Heart left ventricle (tissue), 16 donors: ENCODE data around the gene FAM133A. TPM values are rescaled to one million over a fixed set of nuclear protein-coding genes. Genes with fewer than 3 reads are reported as not detected.

Experiments
- ATAC-seq, 4 donors: fragments of 200-7000 bp; cut with Tn5 transposase; one replicate each; pipeline ENCODE4 v1.9.1; 2020 to 2022; ENCODE audit warnings: moderate library complexity in 4 of 4, mild to moderate bottlenecking in 3 of 4, moderate number of reproducible peaks in 1 of 4
- DNase-seq, 5 donors: peaks; one replicate each; pipeline ENCODE4 v3.0.0-alpha.2; 2020
- H3K27ac ChIP-seq, 12 donors: fragments of 200-600 bp; sonication (generic) in 4 of 12; one replicate each; pipeline versions ENCODE4 v1.5.0 to v1.8.0; 2016 to 2022; ENCODE audit warnings: mild to moderate bottlenecking in 2 of 12
- H3K27me3 ChIP-seq, 9 donors: fragments of 200-600 bp; sonication (generic) in 2 of 9; one replicate each; pipeline versions ENCODE4 v1.5.1 to v1.8.0; 2016 to 2022; ENCODE audit warnings: mild to moderate bottlenecking in 3 of 9
- H3K36me3 ChIP-seq, 9 donors: fragments of 200-600 bp; sonication (generic) in 2 of 9; one replicate each; pipeline versions ENCODE4 v1.5.0 to v1.8.0; 2018 to 2022; ENCODE audit warnings: mild to moderate bottlenecking in 2 of 9
- H3K4me1 ChIP-seq, 12 donors: fragments of 200-600 bp; sonication (generic) in 4 of 12; one replicate each; pipeline versions ENCODE4 v1.5.0 to v1.8.0; 2016 to 2022; ENCODE audit warnings: mild to moderate bottlenecking in 3 of 12
- H3K4me3 ChIP-seq, 12 donors: fragments of 200-600 bp; sonication (generic) in 4 of 12; one replicate each; pipeline versions ENCODE4 v1.5.0 to v1.8.0; 2017 to 2022; ENCODE audit warnings: mild to moderate bottlenecking in 9 of 12, moderate library complexity in 4 of 12
- H3K9me3 ChIP-seq, 12 donors: fragments of 200-600 bp; sonication (generic) in 4 of 12; one replicate each; pipeline versions ENCODE4 v1.5.0 to v1.8.0; 2016 to 2022; ENCODE audit warnings: mild to moderate bottlenecking in 1 of 12
- POLR2A ChIP-seq, 2 donors: fragments of 450-650 bp; IDR thresholded peaks; one replicate each; pipeline ENCODE4 v1.6.1; 2017; ENCODE audit warnings: antibody characterized with exemption in 2 of 2, mild to moderate bottlenecking in 2 of 2, moderate library complexity in 2 of 2
- WGBS, 4 donors: extraction: QIAGEN DNeasy Blood & Tissue Kit in 2 of 4; methylation state at CpG; one replicate each; pipeline versions ENCODE4 v1.1.5 to v1.1.7; 2013 to 2018; 5-methylcytosine and 5-hydroxymethylcytosine counted together
- intact Hi-C, 10 donors: fragments of 100-400 bp; cut with DNase I; formaldehyde crosslinking; loops; one replicate each; pipeline versions ENCODE4 v1.11.1 to v1.14.2; 2022
- polyA plus RNA-seq, 2 donors: library from polyadenylated mRNA; stranded (reverse); fragments of 200-250 nt; gene quantifications; one replicate each; pipeline ENCODE4 v1.2.3, GENCODE V29; 2013
- total RNA-seq, 9 donors: library from RNA; depleted of rRNA in 2 of 9; stranded (reverse); fragments of >200 nt in 2 of 9; fragmentation: NEBNext Ultra II Directional in 3 of 9; extraction: Animal tissue kit (Norgen Biotek cat#: 25700) in 3 of 9; gene quantifications; one replicate each; pipeline versions ENCODE4 v1.1.0 to v1.2.4, GENCODE V29; 2016 to 2023
- TF ChIP-seq, protein P1 (sequence below), 12 donors: fragments of 200-600 bp; sonication (generic) in 4 of 12; IDR thresholded peaks; one replicate each; pipeline versions ENCODE4 v1.5.0 to v1.8.0; 2018 to 2022; ENCODE audit warnings: antibody characterized with exemption in 12 of 12, mild to moderate bottlenecking in 5 of 12
- donor health status: ischemic (EF 13 %, LVEDD 7.1; RV severe dilation, severe dysfunction).
- donor health status: healthy with polysubstance abuse.
- donor health status: DM: no; HTN: yes; CAD: no.
- donor health status: DM: no; HTN: no; CAD: no.
- donor health status: ischemic (EF 25% LVEDD 6.9; RV normal size, moderate dysfunction).
- donor health status: ischemic (EF 25% LVEDD 5.7; RV mildly dilated, moderate dysfunction).
- donor health status: healthy.
- donor health status: DM: yes; HTN: yes; CAD: no.
- donor health status: ischemic (EF 35%, LVEDD 5.7; RV mildly dilated, moderate dysfunction).
- donor health status: nonischemic (EF 11% LVEDD 7.7; RV severe dilation, severe dysfunction).
- donor health status: DM: yes; HTN: yes; CAD: no.
- donor health status: PGD.
- donor health status: ischemic (EF 29% LVEDD 5.4; RV normal size, mild dysfunction).
- donor health status: nonischemic (EF 23%, LVEDD 6.1; RV moderate dilation, normal function).

The FAM133A gene
- total and polyA plus RNA-seq, 11 donors, result 0.06 to 0.89 (median 0.22) TPM; not detected in 4

DNA sequence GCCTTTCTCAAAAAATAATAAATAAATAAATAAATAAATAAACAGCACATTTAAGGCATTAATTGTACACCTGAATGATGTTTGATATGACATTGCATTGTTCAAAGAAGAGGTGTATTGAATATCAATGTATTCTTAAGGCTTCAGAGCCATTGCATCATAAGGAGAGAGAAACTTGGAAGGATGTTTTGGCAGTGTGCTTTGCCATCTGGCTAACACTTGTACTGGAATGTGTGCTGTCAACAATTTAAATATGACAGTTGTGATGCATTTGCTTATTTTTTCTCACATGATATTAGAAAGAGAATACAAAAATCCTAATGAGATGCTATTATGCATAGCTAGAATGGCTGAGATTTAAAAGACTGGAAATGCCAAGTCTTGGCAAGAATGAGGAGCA lies 67.8 kb downstream of the FAM133A start:
- no peak for ATAC-seq
- no peaks in the 10 kb centered on the region for H3K36me3 ChIP-seq
- H3K9me3 ChIP-seq, result no peaks in the 10 kb centered on the region

DNA sequence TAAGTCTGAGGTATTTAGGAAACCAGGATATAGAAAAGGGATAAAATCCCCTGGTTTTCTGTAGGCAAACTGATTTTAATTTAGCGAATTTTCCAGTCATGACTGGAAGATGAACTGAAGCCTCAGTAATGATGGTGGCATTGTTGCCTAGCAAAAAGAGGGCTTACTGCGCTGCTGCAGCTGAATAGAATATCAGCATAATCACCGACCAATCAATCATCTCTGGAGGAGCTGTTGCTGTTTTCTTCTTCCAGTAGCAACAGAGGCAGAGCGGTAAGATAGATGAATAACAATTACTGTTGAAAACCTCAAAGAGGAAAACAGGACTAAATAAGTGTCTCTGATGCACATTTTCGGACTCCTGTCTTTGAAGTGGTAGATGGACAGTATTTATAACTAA lies 86.2 kb downstream of the FAM133A start:
- no peak for TF ChIP-seq POLR2A (IDR thresholded peaks at IDR 0.05)
- Histone ChIP-seq H3K4me3 (no peak overlapping the region), H3K9me3 (peaks cover 0 to 2% (median 0%) of the 10 kb centered on the region in 12 donors), H3K4me1 (no peaks in the 10 kb centered on the region), H3K36me3 (no peaks in the 10 kb centered on the region), H3K27me3 (no peaks in the 10 kb centered on the region), H3K27ac (no peak overlapping the region)
- WGBS, 4 donors, result 75 to 85% (median 83%) methylated on average over 5 of the region's 5 CpGs
- DNase-seq (no peak), ATAC-seq (no peak)
- intact Hi-C loops, result no loop called here

More for the DNA sequence above, 67.8 kb downstream of the FAM133A start:
- H3K27me3 ChIP-seq, result peaks cover 0 to 8% (median 0%) of the 10 kb centered on the region in 9 donors
- TF ChIP-seq POLR2A (IDR thresholded peaks at IDR 0.05), result no peak
- TF ChIP-seq, protein P1, sequence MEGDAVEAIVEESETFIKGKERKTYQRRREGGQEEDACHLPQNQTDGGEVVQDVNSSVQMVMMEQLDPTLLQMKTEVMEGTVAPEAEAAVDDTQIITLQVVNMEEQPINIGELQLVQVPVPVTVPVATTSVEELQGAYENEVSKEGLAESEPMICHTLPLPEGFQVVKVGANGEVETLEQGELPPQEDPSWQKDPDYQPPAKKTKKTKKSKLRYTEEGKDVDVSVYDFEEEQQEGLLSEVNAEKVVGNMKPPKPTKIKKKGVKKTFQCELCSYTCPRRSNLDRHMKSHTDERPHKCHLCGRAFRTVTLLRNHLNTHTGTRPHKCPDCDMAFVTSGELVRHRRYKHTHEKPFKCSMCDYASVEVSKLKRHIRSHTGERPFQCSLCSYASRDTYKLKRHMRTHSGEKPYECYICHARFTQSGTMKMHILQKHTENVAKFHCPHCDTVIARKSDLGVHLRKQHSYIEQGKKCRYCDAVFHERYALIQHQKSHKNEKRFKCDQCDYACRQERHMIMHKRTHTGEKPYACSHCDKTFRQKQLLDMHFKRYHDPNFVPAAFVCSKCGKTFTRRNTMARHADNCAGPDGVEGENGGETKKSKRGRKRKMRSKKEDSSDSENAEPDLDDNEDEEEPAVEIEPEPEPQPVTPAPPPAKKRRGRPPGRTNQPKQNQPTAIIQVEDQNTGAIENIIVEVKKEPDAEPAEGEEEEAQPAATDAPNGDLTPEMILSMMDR (IDR thresholded peaks at IDR 0.05), result no peak
- DNase-seq, result no peak
- no peak overlapping the region for H3K4me3 ChIP-seq
- intact Hi-C loops, result no loop called here
- H3K27ac ChIP-seq, result no peak overlapping the region
- no peaks in the 10 kb centered on the region for H3K4me1 ChIP-seq

Other genes with a start within 250 kb of the FAM133A start
- gene NAP1L3, start 628 bp upstream of the FAM133A start, total RNA-seq, result 10 to 100 TPM in 2 of 9 donors, 1 to 10 TPM in 5, under 1 TPM in 2; 0.63 to 18.9 (median 5.2) TPM
- 1 to 10 TPM; 1.1 to 2.3 TPM for gene NAP1L3, start 628 bp upstream of the FAM133A start, polyA plus RNA-seq